WTC11 (cell line): Measurements from ENCODE around the gene BMPR1B.

Source experiments
- ATF1 ChIP-seq: sonication (generic); formaldehyde crosslinking; IDR thresholded peaks from 2 replicates; pipeline ENCODE4 v1.8.1; 2023; ENCODE audit warnings: mild to moderate bottlenecking, moderate library complexity, missing genetic modification reagents
- CREB1 ChIP-seq: sonication (generic); formaldehyde crosslinking; IDR thresholded peaks from 2 replicates; pipeline ENCODE4 v1.8.0; 2023; ENCODE audit warnings: mild to moderate bottlenecking, missing genetic modification reagents
- IRF2 ChIP-seq: sonication (generic); formaldehyde crosslinking; IDR thresholded peaks from 2 replicates; pipeline ENCODE4 v1.8.0; 2022; ENCODE audit warnings: low read depth, missing genetic modification reagents, borderline replicate concordance
- NFYB ChIP-seq: sonication (generic); formaldehyde crosslinking; conservative IDR thresholded peaks from 2 replicates; pipeline ENCODE4 v1.8.0; 2022; ENCODE audit warnings: low read depth, missing genetic modification reagents
- SP1 ChIP-seq: sonication (generic); formaldehyde crosslinking; conservative IDR thresholded peaks from 2 replicates; pipeline ENCODE4 v1.8.1; 2022; ENCODE audit warnings: missing genetic modification reagents
- TEAD4 ChIP-seq: sonication (generic); formaldehyde crosslinking; IDR thresholded peaks from 2 replicates; pipeline ENCODE4 v1.8.0; 2022; ENCODE audit warnings: mild to moderate bottlenecking, missing genetic modification reagents
- ZNF263 ChIP-seq: sonication (generic); formaldehyde crosslinking; IDR thresholded peaks from 2 replicates; pipeline ENCODE4 v1.8.1; 2022; ENCODE audit warnings: low read depth, mild to moderate bottlenecking, moderate library complexity, missing genetic modification reagents
- ZNF396 ChIP-seq: fragments of 250-450 bp; sonication (Bioruptor Pico); IDR thresholded peaks from 2 replicates; pipeline ENCODE4 v1.8.0; 2021; ENCODE audit warnings: mild to moderate bottlenecking, moderate library complexity, borderline replicate concordance
- TF ChIP-seq, protein P1 (sequence below): sonication (generic); formaldehyde crosslinking; IDR thresholded peaks from 2 replicates; pipeline ENCODE4 v1.8.0; 2022; ENCODE audit warnings: mild to moderate bottlenecking, missing genetic modification reagents
- TF ChIP-seq, protein P2 (sequence below): fragments of 250-450 bp; sonication (Bioruptor Pico); IDR thresholded peaks from 2 replicates; pipeline ENCODE4 v1.9.0; 2021; ENCODE audit warnings: mild to moderate bottlenecking, borderline replicate concordance
- TF ChIP-seq, protein P3 (sequence below): fragments of 200-600 bp; IDR thresholded peaks from 2 replicates; pipeline ENCODE4 v1.8.0; 2022; ENCODE audit warnings: antibody characterized with exemption
- TF ChIP-seq, protein P4 (sequence below): sonication (generic); formaldehyde crosslinking; IDR thresholded peaks from 2 replicates; pipeline ENCODE4 v1.8.0; 2022; ENCODE audit warnings: mild to moderate bottlenecking, missing genetic modification reagents
- TF ChIP-seq, protein P5 (sequence below): sonication (generic); formaldehyde crosslinking; IDR thresholded peaks from 2 replicates; pipeline ENCODE4 v1.8.0; 2022; ENCODE audit warnings: mild to moderate bottlenecking, missing genetic modification reagents

DNA sequence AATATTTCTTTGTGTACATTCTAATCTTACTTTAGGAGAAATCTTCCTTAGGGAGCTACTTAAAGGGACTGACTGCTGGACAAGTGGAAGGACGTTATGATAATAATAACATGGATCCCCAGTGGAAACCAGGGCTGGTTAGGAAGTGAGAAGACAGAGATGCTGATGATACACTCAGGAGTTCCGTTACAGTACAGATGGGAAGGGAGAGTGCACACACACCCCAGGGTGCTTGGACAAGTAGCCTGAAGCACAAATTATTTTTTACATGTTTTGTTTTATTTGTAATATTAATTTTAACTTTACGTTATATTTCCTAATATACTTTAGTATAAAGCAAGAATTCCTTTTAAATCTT lies 84.1 kb downstream of the BMPR1B start:
- TF ChIP-seq ZNF396 (CRISPR knock-in tag) (no peak), TEAD4 (CRISPR knock-in tag) (no peak), CREB1 (no peak), SP1 (no peak), NFYB (CRISPR knock-in tag) (no peak), IRF2 (CRISPR knock-in tag) (no peak), ZNF263 (CRISPR knock-in tag) (no peak), ATF1 (CRISPR knock-in tag) (no peak)
- TF ChIP-seq, protein P1, sequence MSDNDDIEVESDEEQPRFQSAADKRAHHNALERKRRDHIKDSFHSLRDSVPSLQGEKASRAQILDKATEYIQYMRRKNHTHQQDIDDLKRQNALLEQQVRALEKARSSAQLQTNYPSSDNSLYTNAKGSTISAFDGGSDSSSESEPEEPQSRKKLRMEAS (CRISPR knock-in tag) = no peak
- TF ChIP-seq, protein P2, sequence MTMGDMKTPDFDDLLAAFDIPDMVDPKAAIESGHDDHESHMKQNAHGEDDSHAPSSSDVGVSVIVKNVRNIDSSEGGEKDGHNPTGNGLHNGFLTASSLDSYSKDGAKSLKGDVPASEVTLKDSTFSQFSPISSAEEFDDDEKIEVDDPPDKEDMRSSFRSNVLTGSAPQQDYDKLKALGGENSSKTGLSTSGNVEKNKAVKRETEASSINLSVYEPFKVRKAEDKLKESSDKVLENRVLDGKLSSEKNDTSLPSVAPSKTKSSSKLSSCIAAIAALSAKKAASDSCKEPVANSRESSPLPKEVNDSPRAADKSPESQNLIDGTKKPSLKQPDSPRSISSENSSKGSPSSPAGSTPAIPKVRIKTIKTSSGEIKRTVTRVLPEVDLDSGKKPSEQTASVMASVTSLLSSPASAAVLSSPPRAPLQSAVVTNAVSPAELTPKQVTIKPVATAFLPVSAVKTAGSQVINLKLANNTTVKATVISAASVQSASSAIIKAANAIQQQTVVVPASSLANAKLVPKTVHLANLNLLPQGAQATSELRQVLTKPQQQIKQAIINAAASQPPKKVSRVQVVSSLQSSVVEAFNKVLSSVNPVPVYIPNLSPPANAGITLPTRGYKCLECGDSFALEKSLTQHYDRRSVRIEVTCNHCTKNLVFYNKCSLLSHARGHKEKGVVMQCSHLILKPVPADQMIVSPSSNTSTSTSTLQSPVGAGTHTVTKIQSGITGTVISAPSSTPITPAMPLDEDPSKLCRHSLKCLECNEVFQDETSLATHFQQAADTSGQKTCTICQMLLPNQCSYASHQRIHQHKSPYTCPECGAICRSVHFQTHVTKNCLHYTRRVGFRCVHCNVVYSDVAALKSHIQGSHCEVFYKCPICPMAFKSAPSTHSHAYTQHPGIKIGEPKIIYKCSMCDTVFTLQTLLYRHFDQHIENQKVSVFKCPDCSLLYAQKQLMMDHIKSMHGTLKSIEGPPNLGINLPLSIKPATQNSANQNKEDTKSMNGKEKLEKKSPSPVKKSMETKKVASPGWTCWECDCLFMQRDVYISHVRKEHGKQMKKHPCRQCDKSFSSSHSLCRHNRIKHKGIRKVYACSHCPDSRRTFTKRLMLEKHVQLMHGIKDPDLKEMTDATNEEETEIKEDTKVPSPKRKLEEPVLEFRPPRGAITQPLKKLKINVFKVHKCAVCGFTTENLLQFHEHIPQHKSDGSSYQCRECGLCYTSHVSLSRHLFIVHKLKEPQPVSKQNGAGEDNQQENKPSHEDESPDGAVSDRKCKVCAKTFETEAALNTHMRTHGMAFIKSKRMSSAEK = no peak
- TF ChIP-seq, protein P3, sequence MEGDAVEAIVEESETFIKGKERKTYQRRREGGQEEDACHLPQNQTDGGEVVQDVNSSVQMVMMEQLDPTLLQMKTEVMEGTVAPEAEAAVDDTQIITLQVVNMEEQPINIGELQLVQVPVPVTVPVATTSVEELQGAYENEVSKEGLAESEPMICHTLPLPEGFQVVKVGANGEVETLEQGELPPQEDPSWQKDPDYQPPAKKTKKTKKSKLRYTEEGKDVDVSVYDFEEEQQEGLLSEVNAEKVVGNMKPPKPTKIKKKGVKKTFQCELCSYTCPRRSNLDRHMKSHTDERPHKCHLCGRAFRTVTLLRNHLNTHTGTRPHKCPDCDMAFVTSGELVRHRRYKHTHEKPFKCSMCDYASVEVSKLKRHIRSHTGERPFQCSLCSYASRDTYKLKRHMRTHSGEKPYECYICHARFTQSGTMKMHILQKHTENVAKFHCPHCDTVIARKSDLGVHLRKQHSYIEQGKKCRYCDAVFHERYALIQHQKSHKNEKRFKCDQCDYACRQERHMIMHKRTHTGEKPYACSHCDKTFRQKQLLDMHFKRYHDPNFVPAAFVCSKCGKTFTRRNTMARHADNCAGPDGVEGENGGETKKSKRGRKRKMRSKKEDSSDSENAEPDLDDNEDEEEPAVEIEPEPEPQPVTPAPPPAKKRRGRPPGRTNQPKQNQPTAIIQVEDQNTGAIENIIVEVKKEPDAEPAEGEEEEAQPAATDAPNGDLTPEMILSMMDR = no peak
- TF ChIP-seq, protein P4, sequence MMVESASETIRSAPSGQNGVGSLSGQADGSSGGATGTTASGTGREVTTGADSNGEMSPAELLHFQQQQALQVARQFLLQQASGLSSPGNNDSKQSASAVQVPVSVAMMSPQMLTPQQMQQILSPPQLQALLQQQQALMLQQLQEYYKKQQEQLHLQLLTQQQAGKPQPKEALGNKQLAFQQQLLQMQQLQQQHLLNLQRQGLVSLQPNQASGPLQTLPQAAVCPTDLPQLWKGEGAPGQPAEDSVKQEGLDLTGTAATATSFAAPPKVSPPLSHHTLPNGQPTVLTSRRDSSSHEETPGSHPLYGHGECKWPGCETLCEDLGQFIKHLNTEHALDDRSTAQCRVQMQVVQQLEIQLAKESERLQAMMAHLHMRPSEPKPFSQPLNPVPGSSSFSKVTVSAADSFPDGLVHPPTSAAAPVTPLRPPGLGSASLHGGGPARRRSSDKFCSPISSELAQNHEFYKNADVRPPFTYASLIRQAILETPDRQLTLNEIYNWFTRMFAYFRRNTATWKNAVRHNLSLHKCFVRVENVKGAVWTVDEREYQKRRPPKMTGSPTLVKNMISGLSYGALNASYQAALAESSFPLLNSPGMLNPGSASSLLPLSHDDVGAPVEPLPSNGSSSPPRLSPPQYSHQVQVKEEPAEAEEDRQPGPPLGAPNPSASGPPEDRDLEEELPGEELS (CRISPR knock-in tag) = no peak
- TF ChIP-seq, protein P5, sequence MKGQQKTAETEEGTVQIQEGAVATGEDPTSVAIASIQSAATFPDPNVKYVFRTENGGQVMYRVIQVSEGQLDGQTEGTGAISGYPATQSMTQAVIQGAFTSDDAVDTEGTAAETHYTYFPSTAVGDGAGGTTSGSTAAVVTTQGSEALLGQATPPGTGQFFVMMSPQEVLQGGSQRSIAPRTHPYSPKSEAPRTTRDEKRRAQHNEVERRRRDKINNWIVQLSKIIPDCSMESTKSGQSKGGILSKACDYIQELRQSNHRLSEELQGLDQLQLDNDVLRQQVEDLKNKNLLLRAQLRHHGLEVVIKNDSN (CRISPR knock-in tag) = no peak
